H54 (cell line): ENCODE measurements around the gene IQCH.
"Not testable (repeated sequence)": the region's sequence is repeated elsewhere in the genome, so short reads cannot be mapped to it uniquely, and the experiment has no call there.

Source experiments
- DNase-seq: peaks from one replicate; pipeline ENCODE4 v3.0.0; 2011; ENCODE audit warnings: low spot score, mixed read lengths; ENCODE audit not compliant: insufficient read length
- FAIRE-seq: peaks from 3 replicates; lab custom pipeline; 2011; peaks lifted over from hg19 to GRCh38; lab: Jason Lieb, UNC
- POLR2A ChIP-seq: IDR thresholded peaks from 2 replicates; pipeline ENCODE4 v1.6.1; 2011; ENCODE audit warnings: low read depth, mild to moderate bottlenecking, low read length

Gene IQCH

GRCh38 chr15:67419705-67420104 lies 165.1 kb downstream of the IQCH start:
- TF ChIP-seq POLR2A, result no peak
- DNase-seq, result no peak
- FAIRE-seq, result no peak

DNA sequence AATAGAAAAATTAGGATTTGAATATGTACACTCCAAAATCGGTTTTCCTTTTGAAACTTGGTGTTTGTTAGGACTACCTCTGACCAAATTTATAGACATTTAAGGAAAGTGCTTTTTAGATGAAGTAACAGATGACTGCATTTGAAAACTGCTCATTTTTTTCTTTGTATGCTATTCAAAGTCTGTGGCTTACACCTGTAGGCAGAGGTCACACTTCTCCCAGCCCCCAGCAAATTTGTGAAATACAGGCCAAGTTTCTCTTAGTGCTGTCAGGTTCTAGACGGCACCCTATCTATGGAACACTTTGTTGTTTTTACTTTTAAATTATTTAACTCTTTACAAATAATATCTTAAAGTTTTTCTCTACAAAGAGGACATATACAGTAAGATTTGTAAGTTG lies 165.6 kb downstream of the IQCH start:
- no peak for TF ChIP-seq POLR2A
- no peak for DNase-seq
- no peak for FAIRE-seq

DNA sequence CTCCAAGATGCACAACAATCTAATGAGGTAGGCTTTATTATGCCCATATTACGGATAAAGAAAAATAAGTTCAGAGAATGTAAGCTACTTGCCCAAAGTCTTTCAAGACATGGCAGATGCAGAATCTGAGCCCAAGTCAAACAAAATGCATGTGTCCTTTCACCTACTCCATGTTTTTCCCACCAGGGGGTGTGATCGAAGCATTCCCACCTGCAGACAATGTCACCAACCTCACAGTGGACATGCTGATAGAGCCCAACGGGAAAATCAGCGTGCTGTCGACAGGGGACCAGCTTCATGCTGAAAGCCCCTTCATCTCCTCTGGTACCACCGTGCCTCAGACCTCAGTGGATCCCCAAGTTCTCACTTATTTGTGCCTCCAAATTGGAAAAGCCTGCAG lies 166.5 kb downstream of the IQCH start:
- no peak for DNase-seq
- no peak for FAIRE-seq
- TF ChIP-seq POLR2A, result no peak

DNA sequence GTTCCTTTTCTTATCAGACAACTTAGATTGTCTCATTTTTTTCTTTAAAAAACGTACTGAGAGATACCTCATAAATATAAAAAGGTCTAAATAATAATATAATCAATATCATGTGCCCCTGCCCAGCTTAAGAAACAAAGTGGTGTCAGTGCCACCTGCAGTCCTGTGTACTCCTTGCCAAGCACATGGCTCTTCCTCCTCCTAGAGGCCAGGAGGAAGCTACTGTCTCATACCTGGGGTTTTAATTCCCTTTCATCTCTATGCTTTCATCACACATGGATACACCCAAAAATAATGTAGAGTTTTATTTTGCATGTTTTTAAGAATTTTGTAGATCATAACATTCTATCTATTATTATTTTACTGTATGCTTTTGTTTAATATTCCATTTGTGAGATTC lies 167.7 kb downstream of the IQCH start:
- no peak for TF ChIP-seq POLR2A
- no peak for FAIRE-seq
- DNase-seq, result no peak

GRCh38 chr15:67433495-67434099 lies 179.0 kb downstream of the IQCH start:
- FAIRE-seq (peak; percentile 81), DNase-seq (peak; percentile 29)
- TF ChIP-seq POLR2A, result no peak

DNA sequence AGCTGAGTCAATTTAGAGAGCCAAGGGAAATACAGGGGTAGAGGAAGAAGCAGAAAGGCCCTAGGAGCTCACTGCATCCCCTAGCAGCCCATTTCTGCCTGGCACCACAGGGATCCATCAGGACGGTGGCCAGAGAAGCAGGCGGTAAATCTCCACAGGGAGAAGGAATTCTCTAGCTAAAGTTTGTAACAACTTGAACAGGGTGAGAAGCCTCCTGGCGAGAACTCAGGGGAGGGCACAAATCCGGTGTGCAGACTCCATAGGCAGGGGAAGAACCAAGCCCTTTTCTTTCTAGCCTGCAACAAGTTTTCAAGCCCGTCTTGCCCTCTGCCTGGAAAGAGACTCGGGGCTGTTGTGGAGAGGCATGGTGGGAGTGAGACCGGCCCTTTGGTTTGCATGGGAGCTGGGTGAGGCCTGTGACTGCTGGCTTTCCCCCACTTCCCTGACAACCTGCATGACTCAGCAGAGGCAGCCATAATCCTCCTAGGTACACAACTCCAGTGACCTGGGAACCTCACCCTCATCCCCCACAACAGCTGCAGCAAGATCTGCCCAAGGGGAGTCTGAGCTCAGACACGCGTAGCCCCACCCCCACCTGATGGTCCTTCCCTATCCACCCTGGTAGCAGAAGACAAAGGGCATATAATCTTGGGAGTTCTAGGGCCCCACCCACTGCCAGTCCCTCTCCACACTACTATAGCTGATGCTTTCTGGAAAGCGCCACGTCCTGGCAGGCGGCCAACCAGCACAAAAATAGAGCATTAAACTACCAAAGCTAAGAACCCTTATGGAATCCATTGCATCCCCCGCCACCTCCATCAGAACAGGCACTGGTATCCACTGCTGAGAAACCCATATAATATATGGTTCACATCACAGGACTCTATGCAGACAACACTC lies 182.0 kb downstream of the IQCH start:
- DNase-seq, FAIRE-seq: not testable (repeated sequence)

- no peak for TF ChIP-seq POLR2A
- DNase-seq, result no peak
- no peak for FAIRE-seq
Observed at GRCh38 chr15:67444100-67444499, 189.5 kb downstream of the IQCH start.

- no peak for FAIRE-seq
- TF ChIP-seq POLR2A, result no peak
Observed at GRCh38 chr15:67446449-67446848, 191.9 kb downstream of the IQCH start.

DNA sequence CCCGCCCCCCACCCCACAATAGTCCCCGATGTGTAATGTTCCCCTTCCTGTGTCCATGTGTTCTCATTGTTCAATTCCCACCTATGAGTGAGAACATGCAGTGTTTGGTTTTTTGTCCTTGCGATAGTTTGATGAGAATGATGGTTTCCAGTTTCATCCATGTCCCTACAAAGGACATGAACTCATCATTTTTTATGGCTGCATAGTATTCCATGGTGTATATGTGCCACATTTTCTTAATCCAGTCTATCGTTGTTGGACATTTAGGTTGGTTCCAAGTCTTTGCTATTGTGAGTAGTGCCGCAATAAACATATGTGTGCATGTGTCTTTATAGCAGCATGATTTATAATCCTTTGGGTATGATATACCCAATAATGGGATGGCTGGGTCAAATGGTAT lies 193.8 kb downstream of the IQCH start:
- not testable (repeated sequence) for DNase-seq, FAIRE-seq

More at GRCh38 chr15:67446449-67446848, 191.9 kb downstream of the IQCH start:
- no peak for DNase-seq

DNA sequence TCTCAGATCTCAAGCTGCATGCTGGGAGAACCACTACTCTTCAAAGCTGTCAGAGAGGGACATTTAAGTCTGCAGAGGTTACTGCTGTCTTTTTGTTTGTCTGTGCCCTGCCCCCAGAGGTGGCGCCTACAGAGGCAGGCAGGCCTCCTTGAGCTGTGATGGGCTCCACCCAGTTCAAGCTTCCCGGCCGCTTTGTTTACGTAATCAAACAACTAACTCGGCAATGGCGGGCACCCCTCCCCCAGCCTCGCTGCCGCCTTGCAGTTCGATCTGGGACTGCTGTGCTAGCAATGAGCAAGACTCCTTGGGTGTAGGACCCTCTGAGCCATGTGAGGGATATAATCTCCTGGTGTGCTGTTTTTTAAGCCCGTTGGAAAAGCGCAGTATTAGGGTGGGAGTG lies 199.1 kb downstream of the IQCH start:
- not testable (repeated sequence) for DNase-seq, FAIRE-seq

- FAIRE-seq, result no peak
- peak; percentile 23 for DNase-seq
- no peak for TF ChIP-seq POLR2A
Observed at GRCh38 chr15:67456677-67457529, 202.3 kb downstream of the IQCH start.

GRCh38 chr15:67458331-67459029 lies 203.9 kb downstream of the IQCH start:
- no peak for DNase-seq
- no peak for TF ChIP-seq POLR2A
- no peak for FAIRE-seq

DNA sequence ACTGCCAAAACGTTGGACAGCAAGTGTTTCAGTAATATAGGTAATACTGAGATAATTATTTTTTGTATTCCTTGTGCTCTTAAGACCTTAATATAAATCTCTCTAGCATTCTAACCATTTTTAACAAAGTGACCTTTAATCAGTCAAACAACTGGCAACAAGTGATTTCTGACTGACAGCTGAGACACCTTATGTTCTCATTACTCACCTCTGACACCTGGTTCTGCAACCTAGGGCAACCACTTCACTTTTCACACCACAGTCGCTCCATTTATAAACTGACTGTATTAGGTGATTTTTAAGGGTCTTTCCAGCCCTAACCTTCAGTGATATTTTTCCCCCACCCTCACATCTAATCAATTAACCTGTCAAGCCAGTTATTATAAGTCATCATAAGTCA lies 205.9 kb downstream of the IQCH start:
- DNase-seq (no peak), FAIRE-seq (no peak)
- no peak for TF ChIP-seq POLR2A
